COR-L47 (cell line): ENCODE results near the gene CELA1.

ENCODE experiments used
- DNase-seq: peaks from one replicate; lab custom pipeline; 2025; lab: John Stamatoyannopoulos, UW

Gene CELA1

DNA sequence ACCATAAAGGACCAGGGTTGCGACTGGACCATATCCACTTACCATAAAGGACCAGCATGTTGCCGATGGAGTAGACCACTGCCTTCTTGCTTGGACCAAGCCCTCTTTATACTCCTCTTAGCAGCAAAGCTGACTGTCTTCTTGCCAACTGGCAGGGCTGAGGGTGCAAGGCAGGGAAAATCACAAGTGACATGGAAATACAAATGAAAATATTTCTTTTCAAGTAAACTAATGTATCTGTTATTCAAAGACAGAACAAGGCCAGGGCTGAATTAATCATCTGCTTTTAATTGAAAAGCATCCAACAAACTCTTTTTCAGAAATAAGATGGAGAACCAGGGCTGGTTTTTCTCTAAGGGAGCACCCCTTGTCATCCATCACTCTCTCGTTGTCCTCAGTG is at the start of gene CELA1:
Gene CELA1 (minus strand): TSS at position 99 of the 400 bp plus-strand sequence. CDS start 41 bp downstream, at position 58.
- DNase-seq = no peak

DNA sequence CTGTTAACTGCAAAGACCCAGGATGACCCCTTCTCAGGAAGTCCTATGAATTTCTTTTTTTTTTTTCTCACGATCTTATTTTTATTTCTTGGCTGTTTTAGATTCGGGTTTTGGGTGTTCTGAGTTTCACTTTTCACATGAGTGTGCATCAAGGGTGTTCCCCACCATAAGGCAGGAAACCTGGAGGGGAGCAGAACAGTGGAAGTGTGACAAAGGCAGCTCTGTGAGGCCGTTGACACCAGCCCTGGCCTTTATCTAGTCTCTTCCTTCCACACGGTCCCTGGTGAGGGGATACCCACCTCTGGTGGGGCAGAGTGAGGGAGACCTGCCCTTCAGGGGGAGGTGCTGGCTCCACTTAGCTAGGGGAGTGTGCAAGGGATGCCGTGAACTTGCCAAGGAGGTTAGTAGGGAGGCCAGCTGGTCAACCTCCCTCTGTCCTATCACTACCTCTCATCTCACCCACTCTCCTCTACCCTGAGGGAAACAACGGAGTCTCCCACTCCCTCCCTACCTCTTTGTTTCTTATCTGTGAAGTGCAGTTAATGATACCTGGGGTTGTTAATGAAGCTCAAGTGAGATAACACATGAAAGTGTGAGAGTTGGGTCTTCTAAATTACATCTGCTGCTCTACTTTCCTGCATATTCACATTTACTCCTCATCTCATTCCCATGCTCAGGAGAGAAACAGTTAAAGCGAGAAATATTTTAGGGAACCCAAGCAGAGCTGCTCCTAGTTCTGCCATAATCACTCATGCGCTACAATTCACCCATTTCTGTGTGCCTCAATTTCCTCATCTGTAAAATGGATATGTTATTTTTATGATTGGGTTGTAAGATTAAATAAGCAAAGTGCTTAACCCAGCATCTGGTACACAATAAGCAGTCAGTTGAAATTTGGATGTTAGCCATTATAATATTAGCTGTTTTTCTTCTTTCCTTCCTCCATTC is 49.1 kb upstream of the CELA1 start:
- DNase-seq = no peak

DNA sequence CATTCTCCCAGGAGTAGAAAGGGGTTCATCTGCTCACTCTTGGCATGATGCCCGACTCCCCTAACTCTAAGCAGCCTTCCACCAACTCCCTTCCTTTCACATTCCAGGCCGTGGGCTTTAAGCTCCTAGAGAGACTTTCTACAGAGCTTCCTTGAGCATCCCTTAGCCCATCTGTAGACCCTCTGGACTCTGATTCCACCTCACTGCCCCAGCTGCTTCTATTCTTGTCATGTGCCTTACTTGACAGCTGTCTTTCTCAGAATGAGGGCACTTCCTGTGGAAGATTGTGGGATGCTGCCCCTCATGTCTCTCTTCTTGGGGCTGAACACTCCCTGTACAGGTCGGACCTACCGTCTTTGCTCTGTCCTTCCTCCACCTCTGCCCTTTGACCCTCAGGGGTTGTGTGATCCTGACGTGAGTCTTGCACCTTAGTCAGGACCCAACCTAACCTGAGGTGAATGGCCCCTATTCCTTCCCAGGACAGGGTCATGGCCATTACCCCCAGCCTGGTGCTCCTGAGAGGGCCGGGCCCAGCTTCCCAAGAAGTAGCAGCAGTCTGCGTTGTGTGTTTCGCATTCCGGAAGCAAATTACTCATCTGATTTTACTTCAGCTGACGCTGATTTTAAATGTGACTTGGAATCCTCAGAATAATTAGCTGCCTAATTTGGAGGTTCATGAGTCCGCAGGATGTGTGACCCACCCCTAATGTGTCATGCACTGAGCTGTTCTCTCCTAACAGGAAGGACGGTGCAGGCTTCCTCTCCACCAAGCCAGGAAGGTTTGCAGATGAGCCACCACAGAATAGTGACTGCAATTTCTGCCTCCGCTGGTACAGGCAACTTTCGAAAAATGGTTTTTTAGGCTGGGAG is 47.4 kb upstream of the CELA1 start:
- no peak for DNase-seq

DNA sequence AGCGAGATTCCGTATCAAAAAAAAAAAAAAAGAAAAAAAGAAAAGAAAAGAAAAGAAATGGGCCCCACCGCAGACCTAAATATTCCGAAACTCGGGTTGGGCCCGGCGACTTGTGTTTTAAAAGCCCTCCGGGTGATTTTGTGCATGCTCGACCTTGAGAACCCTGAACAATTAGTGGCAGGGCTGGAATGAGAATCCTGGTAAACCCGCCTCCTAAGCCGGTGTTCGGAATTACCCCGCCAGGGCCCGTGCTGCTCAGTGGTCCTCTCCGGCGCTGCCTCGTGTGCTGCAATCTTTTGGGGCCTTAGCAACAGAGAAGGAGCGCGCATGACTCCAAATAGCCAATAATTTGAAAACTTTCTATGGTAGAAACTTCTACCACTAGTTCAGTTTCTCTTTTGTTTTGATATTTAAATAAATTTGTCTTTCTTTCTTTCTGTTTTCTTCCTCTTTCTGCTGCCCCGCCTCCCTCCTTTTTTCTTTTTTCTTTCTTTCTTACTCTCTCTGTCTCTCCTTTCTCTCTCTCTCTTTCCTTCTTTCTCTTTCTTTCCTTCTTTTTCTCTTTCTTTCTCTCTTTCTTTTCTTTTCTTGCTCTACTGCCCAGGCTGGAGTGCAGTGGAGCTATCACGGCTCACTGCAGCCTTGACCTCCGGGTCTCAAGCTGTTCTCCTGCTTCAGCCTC is 46.2 kb upstream of the CELA1 start:
- no peak for DNase-seq

DNA sequence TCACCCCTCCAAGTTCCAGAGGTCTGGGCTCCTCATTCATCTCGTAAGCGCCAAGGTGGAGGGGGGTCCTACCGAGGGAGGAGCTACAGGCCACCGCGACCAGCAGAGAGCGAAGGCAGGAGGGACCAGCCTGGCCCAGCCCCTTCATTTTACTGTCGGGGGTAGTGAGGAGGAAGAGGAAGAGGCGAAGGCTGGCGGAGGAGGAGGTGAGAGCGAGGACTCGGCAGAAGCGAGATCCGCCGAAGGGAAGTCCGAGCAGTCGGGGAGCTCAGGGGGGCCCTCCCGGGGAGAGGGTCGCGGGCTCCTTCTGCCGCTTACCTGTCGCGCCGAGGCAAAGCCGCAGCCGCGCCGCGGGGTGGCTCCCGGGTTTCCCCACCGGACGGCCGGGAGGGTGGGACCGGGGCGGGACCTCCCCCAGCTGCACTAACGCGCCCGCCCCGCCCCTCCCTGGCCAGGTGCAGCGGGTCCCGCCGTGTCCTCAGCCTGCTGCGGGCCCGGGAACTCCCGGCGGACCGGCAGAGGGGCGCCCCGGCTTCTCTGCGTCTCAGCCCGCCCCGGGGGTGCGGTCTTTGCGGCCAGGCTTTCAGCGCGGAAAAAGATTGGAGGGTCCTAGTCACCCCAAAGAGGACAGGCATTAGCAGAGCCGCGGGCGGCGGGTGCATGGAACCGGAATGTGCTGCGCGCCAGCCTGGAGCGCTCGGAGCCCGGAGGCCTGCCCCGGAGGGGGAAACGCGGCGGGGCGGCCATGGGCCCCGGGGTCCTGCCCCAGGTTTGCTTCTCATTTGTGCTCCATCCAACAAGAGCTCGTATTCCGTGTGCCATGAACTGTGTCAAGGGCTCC is 45.0 kb upstream of the CELA1 start, which contains the start of gene GALNT6:
Gene GALNT6 (minus strand): TSS at position 124 of the 841 bp plus-strand sequence. CDS start 11,625 bp downstream, outside the sequence.
- DNase-seq = peak; percentile 27

DNA sequence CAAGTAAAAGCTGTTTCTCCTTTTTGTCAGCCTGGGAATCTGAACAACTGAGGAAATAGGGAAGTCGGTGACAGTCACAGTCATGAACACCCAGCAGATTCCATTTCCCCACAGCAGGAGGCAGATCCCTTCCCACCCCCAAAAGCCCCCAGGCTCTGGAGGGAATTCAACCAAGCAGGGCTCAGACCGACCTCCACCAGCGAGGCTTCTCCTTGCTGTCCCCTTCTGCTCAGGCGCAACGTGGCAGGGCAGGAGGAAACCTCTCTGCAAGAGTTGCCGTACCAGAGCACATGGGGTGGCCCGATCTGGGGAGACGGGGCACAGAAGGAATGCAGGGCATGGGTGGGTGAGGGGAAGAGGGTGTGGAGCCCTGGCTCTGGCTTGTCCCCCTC is 44.4 kb upstream of the CELA1 start:
- DNase-seq = no peak

DNA sequence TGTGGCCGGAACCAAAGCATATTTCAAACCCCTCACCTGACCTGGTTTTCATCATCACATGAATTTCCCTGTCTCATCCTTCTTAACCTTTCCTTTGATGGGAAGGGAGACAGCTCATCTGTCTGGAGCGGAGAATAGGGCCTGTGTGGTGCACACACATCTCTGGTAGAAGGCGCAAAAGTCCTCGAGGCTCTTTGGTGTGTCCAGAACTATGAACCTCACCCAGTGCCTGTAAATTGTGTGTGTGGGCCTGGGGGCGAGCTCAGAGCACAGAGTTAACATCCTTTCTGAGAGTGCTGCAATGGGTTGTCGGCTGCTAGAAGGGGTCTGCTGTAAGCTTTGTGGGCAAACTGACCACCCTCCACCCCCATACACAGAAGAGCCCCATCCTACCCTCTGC is 44.0 kb upstream of the CELA1 start:
- no peak for DNase-seq

DNA sequence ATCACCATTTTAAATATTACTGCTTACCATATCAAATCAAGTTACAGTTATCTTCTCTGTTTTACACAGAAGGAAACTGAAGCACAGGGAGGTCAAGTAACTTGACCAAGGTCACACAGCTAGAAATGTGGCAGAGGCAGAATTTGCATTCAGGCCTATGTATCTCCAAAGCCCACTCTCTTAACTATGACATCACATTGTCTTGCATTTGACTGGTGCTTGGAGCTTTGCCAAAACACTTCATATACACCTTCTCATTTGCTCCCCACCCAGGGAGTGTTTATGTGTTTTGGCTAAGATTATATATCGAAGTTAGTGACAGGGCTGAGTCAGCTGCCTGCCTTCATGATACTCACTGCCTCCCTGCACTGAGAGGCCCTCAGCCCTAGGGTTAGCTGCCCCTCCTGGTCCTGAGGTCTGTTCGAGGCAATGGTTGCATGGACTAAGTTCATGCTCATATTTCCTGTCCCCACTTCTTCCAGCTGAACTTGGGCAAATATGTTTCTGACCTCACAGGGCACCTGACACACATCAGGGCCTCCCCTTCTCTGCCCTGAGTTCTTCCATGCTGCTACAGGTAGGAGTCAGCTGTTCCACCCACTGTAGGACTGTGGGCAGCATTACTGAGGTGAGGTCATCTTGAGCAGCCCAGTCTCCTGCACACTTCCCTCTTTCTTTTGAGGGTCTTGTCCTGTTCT is 43.0 kb upstream of the CELA1 start:
- DNase-seq = no peak

DNA sequence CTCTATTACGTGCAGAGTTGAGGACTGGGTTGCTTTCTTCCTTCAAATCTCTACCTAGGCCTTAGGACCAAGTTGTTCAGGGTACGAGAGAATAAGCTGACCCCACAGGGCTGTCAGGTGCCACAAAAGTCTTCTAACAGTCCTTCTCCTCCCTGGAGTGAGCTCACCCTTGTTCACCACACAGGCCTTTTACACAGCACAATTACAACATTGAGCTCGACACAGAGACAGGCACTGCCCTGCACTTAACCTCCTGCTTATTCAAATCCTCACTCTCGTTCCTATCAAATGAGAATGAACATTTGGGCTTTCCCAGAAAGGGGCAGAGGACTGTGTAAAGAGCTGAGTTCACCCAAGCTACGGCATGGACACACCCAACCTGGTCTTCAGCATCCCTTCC is 42.4 kb upstream of the CELA1 start:
- no peak for DNase-seq

DNA sequence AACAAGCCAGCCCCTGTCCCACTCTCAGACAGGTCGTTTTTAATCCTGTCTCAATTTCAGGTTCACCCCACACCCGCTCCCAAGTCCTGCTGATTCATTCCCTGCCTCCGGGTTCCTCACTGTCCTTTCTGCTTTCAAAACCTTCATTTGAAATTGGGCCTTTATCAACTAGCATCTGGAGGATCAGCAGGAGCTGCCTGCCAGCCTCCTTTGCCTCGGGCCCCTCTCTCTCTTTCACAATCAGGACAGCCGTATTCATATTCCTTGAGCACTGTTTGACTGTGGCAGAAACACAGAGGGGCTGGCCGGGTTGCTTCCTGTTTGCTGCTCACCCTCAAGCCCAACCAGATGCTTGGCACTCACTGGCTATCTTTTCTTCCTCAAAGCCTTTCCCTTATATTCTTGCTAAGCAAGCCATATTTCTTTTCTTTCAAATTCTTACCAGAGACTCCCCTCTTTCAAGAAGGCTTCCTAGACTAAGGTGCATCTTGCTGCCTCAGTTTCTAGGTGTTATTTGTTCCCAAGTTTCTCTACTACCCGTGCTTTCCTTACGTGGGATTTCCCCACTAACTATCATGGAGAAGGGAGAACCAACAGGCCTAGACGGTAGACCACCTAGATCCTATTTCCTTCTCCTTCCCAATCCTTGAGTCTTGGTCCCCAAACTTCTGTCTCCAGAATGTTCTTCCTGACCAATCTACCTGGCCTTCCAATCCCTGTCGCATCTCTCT is 41.8 kb upstream of the CELA1 start:
- DNase-seq = no peak

DNA sequence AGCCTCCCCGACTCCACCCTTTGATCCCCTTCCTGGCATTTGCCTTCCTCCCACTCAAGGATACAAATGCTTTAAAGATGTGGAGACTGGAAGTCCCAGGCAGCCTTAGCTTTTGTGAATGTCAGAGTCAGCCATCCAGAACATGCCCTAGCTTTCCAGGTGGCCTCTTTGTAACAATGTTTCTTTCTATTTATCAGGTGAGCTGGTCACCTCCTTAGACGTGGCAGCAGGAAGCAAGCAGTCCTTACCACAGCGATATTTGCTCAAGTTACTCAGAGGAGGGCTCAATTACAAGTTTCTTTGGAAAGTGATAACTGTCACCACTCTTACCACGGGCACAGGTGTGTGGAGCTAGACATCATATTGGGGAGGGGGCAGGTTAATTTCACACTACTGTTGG is 39.9 kb upstream of the CELA1 start:
- DNase-seq = no peak

DNA sequence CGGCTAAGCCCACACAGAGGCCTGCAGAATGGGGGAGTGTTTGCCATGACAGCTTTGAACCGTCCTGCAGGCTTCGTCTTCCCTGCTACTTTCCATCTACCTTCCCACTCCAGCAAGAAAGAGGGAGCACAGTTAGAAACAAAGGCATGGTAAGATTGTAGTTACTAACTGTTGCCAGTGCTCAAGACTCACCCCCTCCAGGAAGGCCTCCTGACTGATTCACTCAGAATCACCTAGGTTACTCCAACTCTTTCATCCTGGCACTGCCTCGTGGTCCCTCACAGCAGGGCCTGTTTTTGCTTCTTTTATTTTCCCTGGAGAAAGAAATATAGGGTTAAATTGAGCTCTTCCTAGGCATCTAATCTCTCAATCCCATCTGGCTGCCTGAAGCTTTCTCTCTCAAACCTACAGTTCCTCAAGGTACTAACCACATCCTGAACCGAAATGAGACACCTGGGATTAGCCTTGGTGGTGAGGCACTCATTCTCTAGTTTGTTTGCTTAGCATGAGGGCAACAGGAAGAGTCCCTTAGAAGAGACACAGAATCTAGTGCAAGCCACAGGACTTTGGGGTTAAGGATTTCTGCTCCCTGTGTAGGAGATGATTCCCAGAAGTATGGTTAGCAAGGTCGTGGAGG is 36.9 kb upstream of the CELA1 start:
- no peak for DNase-seq

DNA sequence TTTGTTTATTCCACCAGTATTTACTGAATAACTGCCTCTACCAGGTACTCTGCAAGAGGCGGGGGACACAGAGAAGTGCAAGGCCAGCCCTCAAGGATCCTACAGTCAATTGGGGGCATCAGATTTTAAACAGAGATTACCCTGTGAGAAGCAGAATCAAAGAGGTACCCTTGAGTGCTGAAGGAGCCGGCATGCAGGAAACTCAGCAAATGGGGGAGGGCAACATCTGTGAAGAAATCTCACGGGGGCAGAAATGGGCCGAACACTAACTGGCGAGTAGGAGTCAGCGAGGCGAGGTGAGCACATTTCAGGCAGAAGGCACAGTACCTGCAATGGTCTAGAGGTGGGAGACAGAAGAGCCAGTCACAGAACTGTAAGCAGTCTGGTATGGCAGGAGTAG is 35.7 kb upstream of the CELA1 start:
- no peak for DNase-seq

DNA sequence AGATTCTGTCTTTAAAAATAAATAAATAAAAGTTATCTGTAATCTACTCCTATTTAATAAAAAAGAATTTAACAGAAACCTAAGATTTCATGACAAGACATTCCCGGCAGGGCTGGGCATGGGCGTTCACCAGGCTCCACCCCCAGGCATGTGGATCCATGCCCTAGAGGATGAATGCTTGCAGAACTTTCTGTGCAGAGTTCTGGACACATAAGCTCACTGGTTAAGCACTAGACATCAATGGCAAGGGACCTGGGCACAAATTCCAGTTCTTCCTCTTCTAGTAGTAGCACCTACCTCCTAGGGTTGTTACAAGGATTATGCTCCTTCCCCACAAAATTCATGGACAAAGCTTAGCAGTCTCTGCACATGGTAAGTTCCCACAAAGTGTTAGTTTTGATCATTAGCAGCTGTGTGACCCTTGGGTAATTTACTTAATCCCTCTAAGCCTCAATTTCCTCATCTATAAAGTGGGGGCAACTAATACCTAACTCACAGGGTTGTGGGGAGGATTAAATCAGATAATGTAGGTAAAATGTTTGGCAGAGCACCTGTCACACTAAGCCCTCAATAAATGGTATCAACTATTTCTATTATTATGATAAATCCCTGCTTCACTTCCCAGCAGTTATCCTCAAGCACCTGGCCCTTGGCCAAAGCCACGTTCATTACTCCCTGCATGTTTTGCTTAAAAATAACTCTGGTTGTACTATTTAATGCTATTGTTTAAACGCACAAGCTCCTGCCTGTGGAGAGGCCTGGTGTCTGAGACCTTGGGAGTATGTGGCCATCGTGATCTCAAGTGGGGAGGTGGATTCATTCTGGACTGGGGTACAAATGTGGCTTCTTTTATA is 35.0 kb upstream of the CELA1 start:
- peak; percentile 26 for DNase-seq

DNA sequence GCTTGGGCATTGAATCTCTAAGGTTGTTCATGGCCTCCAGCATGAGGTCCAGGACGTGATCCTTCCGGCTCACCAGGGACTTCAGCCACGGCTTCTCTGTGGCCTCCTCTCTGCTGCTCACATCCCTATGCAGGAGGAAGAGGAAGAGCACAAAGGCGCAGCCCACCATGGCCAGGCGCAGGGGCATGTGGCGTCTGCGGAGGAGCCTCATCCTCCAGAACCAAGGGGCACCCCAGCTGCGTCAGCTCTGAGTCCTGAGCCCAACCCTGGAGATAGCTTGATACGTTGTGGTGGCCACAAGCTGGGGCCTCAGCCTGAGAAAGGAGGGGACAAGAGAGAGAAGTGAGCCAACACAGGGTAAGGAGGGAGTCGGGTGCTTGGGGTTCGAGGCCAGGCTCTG is 33.1 kb upstream of the CELA1 start:
- no peak for DNase-seq

DNA sequence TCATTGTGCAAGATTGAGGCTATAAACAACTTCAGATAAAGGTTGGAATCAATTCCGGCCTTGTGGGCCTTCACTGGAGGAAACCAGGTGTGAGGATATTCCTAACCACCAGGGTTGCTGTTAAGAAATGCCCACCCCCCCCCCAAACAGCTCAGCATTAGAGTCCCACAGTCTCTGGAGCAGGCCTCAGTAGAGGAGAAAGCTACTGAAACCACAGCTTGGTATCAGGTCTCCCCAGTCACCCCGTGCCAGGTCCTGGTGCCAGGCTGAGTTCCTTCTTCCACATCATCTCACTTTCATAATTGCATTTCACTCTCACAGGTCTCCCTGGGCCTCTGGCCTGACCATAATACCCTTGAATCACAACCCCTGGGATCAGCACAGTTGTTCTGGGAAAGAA is 32.3 kb upstream of the CELA1 start:
- DNase-seq = no peak

DNA sequence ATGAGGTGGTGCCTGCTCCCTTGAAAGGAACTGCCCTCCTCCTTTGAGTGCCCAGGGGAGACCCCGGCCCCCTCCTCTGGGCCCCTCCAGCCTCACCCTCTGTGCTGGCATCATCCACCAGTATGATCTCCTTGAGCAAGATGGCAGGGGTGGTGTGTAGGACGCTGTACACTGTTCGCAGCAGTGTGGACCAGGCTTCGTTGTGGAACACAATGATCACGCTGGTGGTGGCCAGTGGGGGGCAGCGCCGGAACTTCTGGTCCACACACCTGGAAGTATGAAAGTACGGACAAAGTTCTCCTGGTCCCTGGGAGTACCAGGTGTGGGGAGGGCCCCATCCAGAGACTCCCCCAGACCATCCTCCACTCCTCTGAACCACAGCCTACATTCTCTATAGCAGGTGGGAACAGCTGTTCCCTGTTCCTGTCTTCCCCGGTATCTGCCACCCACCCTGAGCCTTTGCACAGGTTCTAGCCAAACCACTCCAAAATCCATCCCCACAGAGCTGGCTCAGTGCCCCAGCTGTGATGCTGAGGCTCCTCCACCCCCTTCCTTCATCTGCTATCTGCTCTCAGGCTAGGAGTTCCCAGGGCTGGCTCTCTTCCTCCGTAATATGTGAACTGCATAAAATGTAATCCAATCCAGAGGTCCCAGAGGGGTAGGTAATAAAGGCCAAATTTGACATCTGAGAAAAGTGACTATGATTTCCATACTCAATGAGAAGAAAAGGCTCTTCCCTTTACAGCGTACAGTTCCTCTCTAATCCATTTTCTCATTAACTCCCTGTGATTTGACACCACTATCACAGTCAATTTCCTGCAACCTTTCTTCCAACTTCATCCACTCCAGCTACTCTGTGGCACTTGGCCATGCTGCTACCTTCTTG is 30.9 kb upstream of the CELA1 start:
- DNase-seq = no peak

DNA sequence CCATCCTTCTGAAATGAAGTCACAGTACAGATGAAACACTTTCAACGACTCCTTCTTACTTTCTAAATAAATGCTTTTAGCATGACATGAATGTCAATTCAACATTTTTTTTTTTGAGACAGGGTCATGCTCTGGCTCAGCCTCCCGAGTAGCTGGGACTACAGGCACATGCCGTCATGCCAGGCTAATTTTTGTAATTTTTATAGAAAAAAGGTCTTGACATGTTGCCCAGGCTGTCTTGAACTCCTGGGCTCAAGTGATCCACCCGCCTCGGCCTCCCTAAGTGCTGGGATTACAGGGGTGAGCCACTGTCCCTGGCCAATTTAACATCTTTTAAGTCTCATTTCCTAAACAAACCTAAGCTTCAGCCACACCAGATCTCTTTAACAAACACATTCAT is 28.4 kb upstream of the CELA1 start:
- DNase-seq = no peak
